IMR-90 (cell line): ENCODE measurements around the gene ZBTB26. TPM values are rescaled to one million over a fixed set of nuclear protein-coding genes. Genes with fewer than 3 reads are reported as not detected.
"Not testable (repeated sequence)": the region's sequence is repeated elsewhere in the genome, so short reads cannot be mapped to it uniquely, and the experiment has no call there.

Source experiments
- ATAC-seq: fragments of 200-7000 bp; cut with Tn5 transposase; 2 replicates; pipeline ENCODE4 v1.9.1; 2020; ENCODE audit warnings: low read depth, mild to moderate bottlenecking, moderate library complexity
- BruUV-seq: library from RNA; stranded (reverse); fragments of 400-500 nt; replicated peaks from 2 replicates; lab custom pipeline; 2021; lab: Mats Ljungman, UMichigan
- CTCF ChIA-PET: fragments of 300-600 bp; formaldehyde crosslinking; extraction: SDS; loops from one replicate; lab custom pipeline; 2021; ENCODE audit warnings: antibody characterized with exemption; lab: Yijun Ruan, JAX
- POLR2A ChIA-PET: fragments of 300-600 bp; sonication (Branson Sonifier 250); formaldehyde crosslinking; loops from one replicate; lab custom pipeline; 2022; ENCODE audit warnings: antibody characterized with exemption; ENCODE audit not compliant: unreplicated experiment; lab: Charles Lee
- DNase-seq: peaks from one replicate; pipeline ENCODE4 v3.0.0; 2013
- H2AFZ ChIP-seq: replicated peaks from 2 replicates; pipeline ENCODE3; 2013; ENCODE audit warnings: low read length, mild to moderate bottlenecking; ENCODE audit not compliant: poor library complexity
- H2AK5ac ChIP-seq: 2 replicates; pipeline ENCODE4 v1.6.1; 2013; ENCODE audit warnings: low read depth, low read length, inconsistent platforms
- H2AK9ac ChIP-seq: replicated peaks from 2 replicates; pipeline ENCODE3; 2013; ENCODE audit warnings: mild to moderate bottlenecking, low read depth, low read length, moderate library complexity; ENCODE audit not compliant: poor library complexity
- H2BK120ac ChIP-seq: 2 replicates; pipeline ENCODE4 v1.6.1; 2013; ENCODE audit warnings: low read depth, low read length, inconsistent platforms
- H2BK15ac ChIP-seq: 3 replicates; pipeline ENCODE4 v1.6.1; 2013; ENCODE audit warnings: low read depth, low read length, inconsistent platforms
- H2BK20ac ChIP-seq: 2 replicates; pipeline ENCODE4 v1.6.1; 2013; ENCODE audit warnings: low read depth, mild to moderate bottlenecking, inconsistent platforms, low read length, moderate library complexity
- H2BK5ac ChIP-seq: 2 replicates; pipeline ENCODE4 v1.6.1; 2013; ENCODE audit warnings: mild to moderate bottlenecking, low read depth, low read length, inconsistent platforms; ENCODE audit not compliant: poor library complexity, severe bottlenecking
- H3K14ac ChIP-seq: replicated peaks from 2 replicates; pipeline ENCODE4 v1.6.1; 2013; ENCODE audit warnings: low read depth, low read length, inconsistent platforms
- H3K18ac ChIP-seq: 2 replicates; pipeline ENCODE4 v1.6.1; 2013; ENCODE audit warnings: low read depth, low read length, control low read depth
- H3K23ac ChIP-seq: 2 replicates; pipeline ENCODE4 v1.6.1; 2013; ENCODE audit warnings: low read depth, low read length, inconsistent platforms
- H3K27ac ChIP-seq: 2 replicates; pipeline ENCODE4 v1.5.1; 2013; ENCODE audit warnings: mild to moderate bottlenecking, control low read depth, low read length; ENCODE audit not compliant: insufficient read depth
- H3K27me3 ChIP-seq: 2 replicates; pipeline ENCODE4 v1.6.1; 2013; ENCODE audit warnings: low read length; ENCODE audit not compliant: control insufficient read depth, insufficient read depth
- H3K36me3 ChIP-seq: 2 replicates; pipeline ENCODE4 v1.6.1; 2013; ENCODE audit warnings: low read length, mixed read lengths; ENCODE audit not compliant: control insufficient read depth, insufficient read depth
- H3K4ac ChIP-seq: 2 replicates; pipeline ENCODE4 v1.6.1; 2013; ENCODE audit warnings: low read depth, low read length, inconsistent platforms
- H3K4me1 ChIP-seq: 2 replicates; pipeline ENCODE4 v1.6.1; 2013; ENCODE audit warnings: low read length, mixed read lengths; ENCODE audit not compliant: control insufficient read depth, insufficient read depth
- H3K4me2 ChIP-seq: 2 replicates; pipeline ENCODE4 v1.6.1; 2013; ENCODE audit warnings: low read depth, mild to moderate bottlenecking, control low read depth, low read length, moderate library complexity
- H3K4me3 ChIP-seq: 2 replicates; pipeline ENCODE4 v1.5.1; 2013; ENCODE audit warnings: low read depth, mild to moderate bottlenecking, control low read depth, low read length, moderate library complexity; ENCODE audit not compliant: insufficient read depth
- H3K56ac ChIP-seq: 2 replicates; pipeline ENCODE4 v1.6.1; 2013; ENCODE audit warnings: low read length, inconsistent platforms; ENCODE audit not compliant: insufficient read depth; ENCODE audit errors: extremely low read depth
- H3K79me1 ChIP-seq, 2 experiments: 2 replicates each; pipeline ENCODE4 v1.6.1; 2013; ENCODE audit warnings: low read length in 2 of 2, inconsistent platforms in 1 of 2, low read depth in 1 of 2
- H3K9ac ChIP-seq: 2 replicates; pipeline ENCODE4 v1.6.1; 2013; ENCODE audit warnings: low read depth, low read length, control low read depth
- H3K9me1 ChIP-seq: 2 replicates; pipeline ENCODE4 v1.6.1; 2013; ENCODE audit warnings: low read length, inconsistent platforms; ENCODE audit not compliant: insufficient read depth
- H3K9me3 ChIP-seq: 2 replicates; pipeline ENCODE4 v1.6.1; 2013; ENCODE audit warnings: low read length; ENCODE audit not compliant: control insufficient read depth, insufficient read depth
- H4K20me1 ChIP-seq: 2 replicates; pipeline ENCODE4 v1.6.1; 2013; ENCODE audit warnings: low read length, inconsistent platforms; ENCODE audit not compliant: insufficient read depth
- H4K5ac ChIP-seq: 2 replicates; pipeline ENCODE4 v1.6.1; 2013; ENCODE audit warnings: mild to moderate bottlenecking, low read depth, low read length, control low read depth
- H4K8ac ChIP-seq, 2 experiments: 2 replicates each; pipeline ENCODE4 v1.6.1; 2013; ENCODE audit warnings: low read depth in 2 of 2, low read length in 2 of 2, control low read depth in 1 of 2, inconsistent platforms in 1 of 2
- H4K91ac ChIP-seq: 2 replicates; pipeline ENCODE4 v1.6.1; 2013; ENCODE audit warnings: low read depth, low read length, inconsistent platforms; ENCODE audit not compliant: insufficient read depth
- MAZ ChIP-seq: IDR thresholded peaks from 2 replicates; pipeline ENCODE4 v1.6.1; 2012; ENCODE audit warnings: low read depth, mild to moderate bottlenecking, low read length, improper control_type of control experiment, moderate library complexity, borderline replicate concordance
- NFE2L2 ChIP-seq: fragments of 150-350 bp; IDR thresholded peaks from 2 replicates; pipeline ENCODE4 v1.6.1; 2016; ENCODE audit warnings: low read depth, mild to moderate bottlenecking, low read length
- SMC3 ChIP-seq: fragments of 150-350 bp; IDR thresholded peaks from 2 replicates; pipeline ENCODE4 v1.6.1; 2016; ENCODE audit warnings: low read depth, mild to moderate bottlenecking, antibody characterized with exemption, low read length, moderate library complexity
- WGBS, 2 experiments: methylation state at CpG; one replicate each; pipeline versions ENCODE4 v1.1.5 to v1.1.7; 2013; ENCODE audit warnings: missing lambda C conversion rate in 2 of 2; ENCODE audit not compliant: insufficient read length in 1 of 2; ENCODE audit errors: extremely low coverage in 2 of 2; 5-methylcytosine and 5-hydroxymethylcytosine counted together
- dilution Hi-C: fragments of 300-500 bp; cut with HindIII; formaldehyde crosslinking; loops from one replicate; pipeline ENCODE4 v1.14.3; 2018; ENCODE audit warnings: low sequenced_read_pairs; ENCODE audit not compliant: unreplicated experiment
- in situ Hi-C: fragments of 300-500 bp; cut with MboI; formaldehyde crosslinking; loops from 3 replicates; pipeline ENCODE4 v1.14.3; 2019; ENCODE audit warnings: low sequenced_read_pairs, inconsistent platforms, mixed read lengths
- intact Hi-C: fragments of 100-400 bp; cut with micrococcal nuclease; formaldehyde crosslinking; loops from 2 replicates; pipeline ENCODE4 v1.10.0; 2022
- polyA plus RNA-seq, 3 experiments: library from polyadenylated mRNA; depleted of rRNA; stranded (reverse); fragments of >200 nt; gene quantifications; 2 replicates each; pipeline ENCODE4 v1.2.3, GENCODE V29; 2012; ENCODE audit warnings: low replicate concordance in 1 of 3
- total RNA-seq: library from RNA; depleted of rRNA; stranded (reverse); fragments of >200 nt; gene quantifications from 2 replicates; pipeline ENCODE4 v1.2.3, GENCODE V29; 2012

Gene ZBTB26
- total and polyA plus RNA-seq, 2 of the 4 experiments (the other 2 are of a cell fraction), result 3.1 to 6.1 TPM

DNA sequence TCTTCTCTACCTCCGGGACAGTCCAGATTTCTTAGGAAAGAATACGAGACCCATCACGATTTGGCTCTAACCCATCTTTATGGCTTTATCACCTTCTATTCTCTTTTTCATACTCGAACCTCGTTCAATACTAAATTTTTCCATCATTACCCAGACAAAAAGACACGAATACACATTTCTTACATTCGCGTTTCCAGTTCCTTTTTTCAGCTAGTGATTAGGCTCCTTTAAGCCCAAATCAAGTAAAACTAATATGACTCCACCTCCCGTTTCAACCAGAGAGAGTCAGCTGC lies 18.7 kb downstream of the ZBTB26 start:
- peak overlapping the region; percentile 93 for H2AK9ac ChIP-seq
- no peak overlapping the region for H2BK20ac ChIP-seq
- 9% methylated on average over 5 of the region's 9 CpGs; no CpG with 5 or more reads in 1 of the 2 experiments for WGBS, 2 experiments
- peak overlapping the region; percentile 84 for H2AK5ac ChIP-seq
- POLR2A ChIA-PET, result no interaction called here
- intact Hi-C loops (no loop called here), dilution Hi-C loops (no loop called here), in situ Hi-C loops (no loop called here)
- H2BK15ac ChIP-seq, result no peak overlapping the region
- H2BK120ac ChIP-seq, result no peak overlapping the region
- H3K9me1 ChIP-seq, result peaks cover 3% of the 10 kb centered on the region; the same call in 1 of the 2 replicates
- peak overlapping the region; percentile 95 for H3K9ac ChIP-seq
- H2AFZ ChIP-seq, result peak overlapping the region; percentile 94
- H3K27me3 ChIP-seq, result no peaks in the 10 kb centered on the region
- H4K5ac ChIP-seq, result peak overlapping the region; percentile 99
- no peaks in the 10 kb centered on the region for H4K20me1 ChIP-seq
- peak overlapping the region; percentile 87 for H3K4me3 ChIP-seq
- no peak for DNase-seq
- peak overlapping the region; percentile 95 for H3K14ac ChIP-seq
- TF ChIP-seq MAZ, result no peak
- no peak for TF ChIP-seq SMC3
- TF ChIP-seq NFE2L2, result no peak
- H3K4me2 ChIP-seq, result peak overlapping the region; percentile 74
- peak overlapping the region; percentile 92 for H3K27ac ChIP-seq
- peak overlapping the region; percentile 94 for H4K91ac ChIP-seq
- H3K36me3 ChIP-seq, result peaks cover 6% of the 10 kb centered on the region
- no TSS peak for BruUV-seq
- H4K8ac ChIP-seq, result peak overlapping the region; percentile 97 to 99
- H3K23ac ChIP-seq, result peak overlapping the region; percentile 84
- CTCF ChIA-PET, result interaction anchor here (0.5 to 1.3 kb wide), 2 partner anchors 43 to 437 kb away, joined by 3 to 4 read pairs; no protein-coding TSS in a partner anchor
- peak overlapping the region; percentile 95 for H3K56ac ChIP-seq
- no peaks in the 10 kb centered on the region; the same call in 1 of the 2 replicates for H3K4me1 ChIP-seq
- peak overlapping the region; percentile 95 for H3K4ac ChIP-seq
- H3K18ac ChIP-seq, result peak overlapping the region; percentile 73; the same call in 1 of the 2 replicates
- H3K79me1 ChIP-seq, result peaks cover 29 to 35% of the 10 kb centered on the region in 2 experiments
- H3K9me3 ChIP-seq, result no peaks in the 10 kb centered on the region
- no peak for ATAC-seq
- H2BK5ac ChIP-seq, result peak overlapping the region; percentile 85

DNA sequence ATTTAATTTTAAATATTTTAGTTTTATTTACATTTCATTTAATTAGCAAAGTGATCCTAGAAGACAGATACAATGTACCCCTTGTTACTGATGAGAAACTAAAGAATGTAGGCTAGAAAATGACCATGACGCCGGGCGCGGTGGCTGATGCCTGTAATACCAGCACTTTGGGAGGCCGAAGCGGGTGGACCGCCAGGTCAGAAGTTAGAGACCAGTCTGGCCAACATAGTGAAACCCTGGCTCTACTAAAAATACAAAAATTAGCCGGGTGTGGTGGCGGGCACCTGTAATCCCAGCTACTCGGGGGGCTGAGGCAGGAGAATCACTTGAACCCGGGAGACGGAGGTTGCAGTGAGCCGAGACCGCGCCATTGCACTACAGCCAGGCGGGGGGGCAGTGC lies 25.2 kb downstream of the ZBTB26 start:
- DNase-seq, CTCF ChIA-PET, BruUV-seq, H3K9me3 ChIP-seq, H3K18ac ChIP-seq, H2BK15ac ChIP-seq, H3K4ac ChIP-seq, ATAC-seq, H3K56ac ChIP-seq, H3K14ac ChIP-seq, H2AK9ac ChIP-seq, H3K27me3 ChIP-seq, H3K27ac ChIP-seq, H3K4me1 ChIP-seq, H2BK5ac ChIP-seq, H2BK20ac ChIP-seq, dilution Hi-C loops, H2BK120ac ChIP-seq, H3K4me3 ChIP-seq, H2AK5ac ChIP-seq, H3K36me3 ChIP-seq, H4K91ac ChIP-seq, H3K4me2 ChIP-seq, H4K5ac ChIP-seq, in situ Hi-C loops, H3K9ac ChIP-seq, H2AFZ ChIP-seq, intact Hi-C loops, H3K9me1 ChIP-seq, H3K23ac ChIP-seq: not testable (repeated sequence)
- H4K8ac ChIP-seq, result peak overlapping the region in 1 of 2 experiments; percentile 87; a peak in 1 of 4 replicates
- H3K79me1 ChIP-seq, result peaks cover 14 to 15% of the 10 kb centered on the region in 2 experiments
- POLR2A ChIA-PET, result interaction anchor here (0.6 kb wide), 1 partner anchor 42 kb away, joined by 3 read pairs; no protein-coding TSS in a partner anchor
- H4K20me1 ChIP-seq, result peaks cover 11% of the 10 kb centered on the region; the same call in 1 of the 2 replicates
- 100% methylated on average over 2 of the region's 16 CpGs; no CpG with 5 or more reads in 1 of the 2 experiments for WGBS, 2 experiments
